ENCODE measurements around the gene GJC2. TPM values are rescaled to one million over a fixed set of nuclear protein-coding genes. Genes with fewer than 3 reads are reported as not detected.
"Not testable (repeated sequence)": the region's sequence is repeated elsewhere in the genome, so short reads cannot be mapped to it uniquely, and the experiment has no call there.

GJC2 gene
- total RNA-seq, 1 experiment from 2014 or later = 1.2 TPM

DNA sequence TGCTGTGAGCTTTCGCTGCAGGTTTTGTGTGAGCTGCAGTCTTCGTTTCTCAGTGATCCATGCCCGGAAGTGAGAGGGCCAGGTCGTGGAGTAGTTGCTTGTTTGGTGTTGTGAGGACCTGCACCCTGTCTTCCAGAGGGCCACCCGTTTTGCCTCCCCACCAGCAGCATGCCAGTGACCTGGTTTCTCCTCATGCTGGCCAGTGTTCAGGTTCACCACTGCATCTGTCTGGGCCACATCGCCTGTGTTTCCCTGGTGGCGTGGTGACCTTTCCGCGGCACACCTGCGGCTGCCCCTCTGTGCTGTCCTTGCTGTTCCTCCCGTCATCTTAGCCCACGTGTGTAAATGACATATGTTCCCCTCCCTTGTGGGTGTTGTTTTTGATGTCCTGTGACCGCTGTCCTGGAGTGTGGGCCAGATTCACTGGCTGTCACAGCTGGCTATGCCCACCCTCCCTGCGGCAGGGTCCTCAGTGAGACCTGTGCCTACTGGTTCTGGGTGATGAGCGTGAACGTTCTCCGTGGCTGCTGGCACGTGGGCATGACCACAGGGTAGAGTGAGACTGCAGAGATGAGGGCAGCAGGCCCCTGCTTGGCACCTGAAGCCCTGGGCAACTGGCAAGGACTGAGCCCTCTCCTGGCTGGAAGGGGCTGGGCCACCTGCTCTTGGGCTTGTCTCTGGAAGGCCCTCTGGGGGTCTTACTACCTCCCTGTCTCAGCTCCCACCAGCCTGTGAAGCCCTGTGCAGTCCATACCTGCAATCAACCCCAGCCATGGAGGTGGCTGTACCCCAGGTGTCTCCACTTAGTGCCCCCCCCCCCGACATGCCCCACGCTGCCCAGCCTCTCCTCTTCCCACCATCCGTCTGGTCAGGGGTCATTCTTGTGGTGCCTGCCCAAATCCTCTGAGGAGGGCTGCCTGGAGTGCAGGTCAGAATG, 23.1 kb downstream of the GJC2 start:
- no peak; the same call in 1 of the 2 replicates for ATAC-seq
- no peak overlapping the region for H3K9ac ChIP-seq (ENCODE audit: low read length)
- no peaks in the 10 kb centered on the region for H3K27me3 ChIP-seq (ENCODE audit: low read length)
- no peaks in the 10 kb centered on the region for H3K36me3 ChIP-seq (ENCODE audit: low read depth, low read length)
- H3K9me2 ChIP-seq (replicated peaks; ENCODE audit: low read length) = no peaks in the 10 kb centered on the region
- H2AFZ ChIP-seq (ENCODE audit: low read length) = no peak overlapping the region
- H3K4me3 ChIP-seq (ENCODE audit: low read length) = no peak overlapping the region
- peaks cover 4% of the 10 kb centered on the region; the same call in 1 of the 2 replicates for H4K20me1 ChIP-seq (ENCODE audit: low read length)
- H3K4me2 ChIP-seq (ENCODE audit: low read length) = peak overlapping the region; percentile 67
- peaks cover 7% of the 10 kb centered on the region for H3K4me1 ChIP-seq (ENCODE audit: insufficient read depth, low read length)
- ChIA-PET POLR2A (ENCODE audit: unreplicated experiment) (no interaction called here), CTCF (interaction anchor here (0.6 to 1.7 kb wide), 2 partner anchors 42 to 73 kb away, joined by 3 read pairs; no protein-coding TSS in a partner anchor)
- H3K79me2 ChIP-seq (ENCODE audit: low read length) = peaks cover 21% of the 10 kb centered on the region
- intact Hi-C loops (cut with micrococcal nuclease) = no loop called here
- H3K9me3 ChIP-seq (ENCODE audit: low read length) = no peaks in the 10 kb centered on the region
- DNase-seq = no peak
- H3K27ac ChIP-seq (ENCODE audit: low read length) = no peak overlapping the region
- TF ChIP-seq EZH2 (IDR thresholded peaks at IDR 0.05; ENCODE audit: low read length, unreplicated experiment) (no peak), EZH2phosphoT487 (IDR thresholded peaks at IDR 0.05; ENCODE audit: borderline replicate concordance, low read length) (no peak)
- TF ChIP-seq, protein P1, sequence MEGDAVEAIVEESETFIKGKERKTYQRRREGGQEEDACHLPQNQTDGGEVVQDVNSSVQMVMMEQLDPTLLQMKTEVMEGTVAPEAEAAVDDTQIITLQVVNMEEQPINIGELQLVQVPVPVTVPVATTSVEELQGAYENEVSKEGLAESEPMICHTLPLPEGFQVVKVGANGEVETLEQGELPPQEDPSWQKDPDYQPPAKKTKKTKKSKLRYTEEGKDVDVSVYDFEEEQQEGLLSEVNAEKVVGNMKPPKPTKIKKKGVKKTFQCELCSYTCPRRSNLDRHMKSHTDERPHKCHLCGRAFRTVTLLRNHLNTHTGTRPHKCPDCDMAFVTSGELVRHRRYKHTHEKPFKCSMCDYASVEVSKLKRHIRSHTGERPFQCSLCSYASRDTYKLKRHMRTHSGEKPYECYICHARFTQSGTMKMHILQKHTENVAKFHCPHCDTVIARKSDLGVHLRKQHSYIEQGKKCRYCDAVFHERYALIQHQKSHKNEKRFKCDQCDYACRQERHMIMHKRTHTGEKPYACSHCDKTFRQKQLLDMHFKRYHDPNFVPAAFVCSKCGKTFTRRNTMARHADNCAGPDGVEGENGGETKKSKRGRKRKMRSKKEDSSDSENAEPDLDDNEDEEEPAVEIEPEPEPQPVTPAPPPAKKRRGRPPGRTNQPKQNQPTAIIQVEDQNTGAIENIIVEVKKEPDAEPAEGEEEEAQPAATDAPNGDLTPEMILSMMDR (conservative IDR thresholded peaks at IDR 0.05; ENCODE audit: low read depth, low read length) = no peak
- no peaks in the 10 kb centered on the region for H3F3A ChIP-seq (ENCODE audit: low read length, unreplicated experiment)
- no TSS peak for BruUV-seq (replicated peaks)

GRCh38 chr1:228173528-228174481, 24.1 kb downstream of the GJC2 start:
- BruUV-seq (replicated peaks); H3K27me3 ChIP-seq (ENCODE audit: low read length); H3K27ac ChIP-seq (ENCODE audit: low read length); intact Hi-C loops (cut with micrococcal nuclease); H3K9me2 ChIP-seq (replicated peaks; ENCODE audit: low read length); H3K9me3 ChIP-seq (ENCODE audit: low read length); H3K9ac ChIP-seq (ENCODE audit: low read length); H4K20me1 ChIP-seq (ENCODE audit: low read length); H3K36me3 ChIP-seq (ENCODE audit: low read depth, low read length); H3K4me1 ChIP-seq (ENCODE audit: insufficient read depth, low read length); H2AFZ ChIP-seq (ENCODE audit: low read length); H3F3A ChIP-seq (ENCODE audit: low read length, unreplicated experiment): not testable (repeated sequence)
- Histone ChIP-seq H3K4me3 (ENCODE audit: low read length) (peak overlapping the region; percentile 43), H3K4me2 (ENCODE audit: low read length) (peak overlapping the region; percentile 67), H3K79me2 (ENCODE audit: low read length) (peaks cover 11% of the 10 kb centered on the region)
- CTCF ChIA-PET = interaction anchor here (0.6 to 1.7 kb wide), 2 partner anchors 43 to 74 kb away, joined by 3 read pairs; no protein-coding TSS in a partner anchor
- peak; percentile 86 for ATAC-seq
- POLR2A ChIA-PET (ENCODE audit: unreplicated experiment) = interaction anchor here (0.8 kb wide), 1 partner anchor 9 kb away, joined by 11 read pairs; the partner anchor contains the start of gene IBA57
- DNase-seq = peak; percentile 79
